ENCODE data around the gene TARS1. TPM values are rescaled to one million over a fixed set of nuclear protein-coding genes. Genes with fewer than 3 reads are reported as not detected.

TARS1 gene
- polyA plus RNA-seq, 2 of the 4 experiments (the other 2 are of a cell fraction): 287 to 398 TPM

DNA sequence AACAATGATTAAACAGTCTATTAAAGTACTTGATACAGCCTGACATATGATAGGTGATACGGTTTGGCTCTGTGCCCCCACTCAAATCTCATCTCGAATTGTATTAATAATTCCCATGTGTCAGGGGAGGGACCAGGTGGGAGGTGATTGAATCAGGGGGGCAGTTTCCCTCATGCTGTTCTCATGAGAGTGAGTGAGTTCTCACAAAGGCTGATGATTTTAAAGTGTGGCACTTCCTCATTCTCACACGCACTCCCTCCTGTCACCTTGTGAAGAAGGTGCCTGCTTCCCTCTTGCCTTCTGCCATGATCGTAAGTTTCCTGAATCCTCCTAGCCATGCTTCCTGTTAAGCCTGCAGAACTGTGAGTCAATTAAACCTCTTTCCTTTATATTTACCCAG, 40.1 kb upstream of the TARS1 start:
- Histone ChIP-seq H3K4me3 (no peak overlapping the region), H3K9me3 (no peaks in the 10 kb centered on the region), H3K27ac (peak overlapping the region; percentile 61 to 66; a peak in 5 of 6 replicates), H3K4me1 (peaks cover 27% of the 10 kb centered on the region), H3K4me2 (peak overlapping the region; percentile 19; the same call in 1 of the 3 replicates)
- DNase-seq (ENCODE audit: low read depth in 1 of 2, low spot score in 1 of 2) (no peak), FAIRE-seq (no peak), ATAC-seq (no peak)
- WGBS (ENCODE audit: missing lambda C conversion rate): 61% methylated on average over 4 of the region's 4 CpGs
- no peak for TF ChIP-seq CHD2 (IDR thresholded peaks at IDR 0.05; ENCODE audit: low read length, partially characterized antibody)
- TF ChIP-seq ZSCAN20 (CRISPR knock-in tag; IDR thresholded peaks at IDR 0.05): no peak
- no peak for TF ChIP-seq RAD21 (conservative IDR thresholded peaks at IDR 0.05 in 1 of 2, IDR thresholded peaks at IDR 0.05 in 1 of 2)
- ChIA-PET CTCF (interaction anchor here (0.6 kb wide), 1 partner anchor 820 kb away, joined by 3 read pairs; no protein-coding TSS in a partner anchor), POLR2A (no interaction called here)

DNA sequence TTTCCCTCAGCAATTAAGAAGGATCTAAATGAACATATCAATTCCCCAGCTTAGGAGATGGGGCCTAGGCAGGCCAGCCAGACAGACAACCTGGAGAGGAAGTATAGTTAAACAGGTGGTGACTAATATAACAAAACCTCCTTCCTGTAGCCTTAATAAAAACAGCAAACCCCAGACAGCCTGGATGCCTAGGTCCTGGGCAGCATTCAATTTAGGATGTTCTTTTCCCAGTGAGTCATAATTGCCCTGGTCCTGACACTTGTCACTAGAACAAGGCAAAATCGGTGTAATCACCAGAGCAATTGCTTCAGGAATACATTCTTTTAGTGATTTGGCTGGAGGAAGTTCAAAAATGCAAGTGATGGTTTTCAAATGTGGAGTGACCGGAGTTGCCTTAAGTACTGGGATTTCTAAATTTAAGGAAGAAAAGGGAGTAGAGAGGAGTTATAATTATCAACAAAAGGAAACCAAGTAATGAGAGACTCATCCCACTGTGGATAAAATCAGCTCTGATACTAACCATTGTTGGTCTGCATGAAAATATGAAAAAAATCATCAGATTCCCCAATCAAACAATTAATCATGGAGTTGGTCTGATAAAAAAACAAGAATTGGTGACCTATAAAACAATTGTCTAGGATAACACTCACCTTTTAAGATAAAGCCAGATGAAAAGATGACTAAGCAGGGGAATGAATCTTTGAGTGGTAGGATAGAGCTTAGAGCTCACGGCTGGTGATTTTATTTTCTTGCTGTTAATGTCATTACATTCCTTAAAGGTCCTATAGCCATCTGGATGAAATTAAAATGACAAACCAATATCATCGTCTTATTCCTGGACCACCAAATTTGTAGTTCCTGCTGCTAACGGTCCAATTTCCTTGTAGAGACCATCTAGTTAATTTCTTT, 39.0 kb upstream of the TARS1 start:
- WGBS (ENCODE audit: missing lambda C conversion rate): 29% methylated on average over 5 of the region's 5 CpGs
- DNase-seq (ENCODE audit: low read depth in 1 of 2, low spot score in 1 of 2) (peak in 1 of 2 experiments; percentile 29), ATAC-seq (peak; percentile 48 to 59; a peak in 5 of 6 replicates), FAIRE-seq (no peak)
- TF ChIP-seq JUNB (IDR thresholded peaks at IDR 0.05): peak; percentile 48
- TF ChIP-seq FOSL2 (IDR thresholded peaks at IDR 0.05): 0 out of 2 replicates have a peak, but pooled peaks have one; percentile 30
- TF ChIP-seq FOSL2 (CRISPR knock-in tag; IDR thresholded peaks at IDR 0.05): 0 out of 2 replicates have a peak, but pooled peaks have one; percentile 18
- 0 out of 5 replicates have a peak, but pooled peaks of 1 of the 2 experiments have one; percentile 22 for TF ChIP-seq EP300 (IDR thresholded peaks at IDR 0.05)
- TF ChIP-seq SREBF2 (IDR thresholded peaks at IDR 0.05): no peak
- no peak for TF ChIP-seq SMC3 (IDR thresholded peaks at IDR 0.05)
- no peak for TF ChIP-seq RAD21 (conservative IDR thresholded peaks at IDR 0.05 in 1 of 2, IDR thresholded peaks at IDR 0.05 in 1 of 2)
- TF ChIP-seq, protein P1, sequence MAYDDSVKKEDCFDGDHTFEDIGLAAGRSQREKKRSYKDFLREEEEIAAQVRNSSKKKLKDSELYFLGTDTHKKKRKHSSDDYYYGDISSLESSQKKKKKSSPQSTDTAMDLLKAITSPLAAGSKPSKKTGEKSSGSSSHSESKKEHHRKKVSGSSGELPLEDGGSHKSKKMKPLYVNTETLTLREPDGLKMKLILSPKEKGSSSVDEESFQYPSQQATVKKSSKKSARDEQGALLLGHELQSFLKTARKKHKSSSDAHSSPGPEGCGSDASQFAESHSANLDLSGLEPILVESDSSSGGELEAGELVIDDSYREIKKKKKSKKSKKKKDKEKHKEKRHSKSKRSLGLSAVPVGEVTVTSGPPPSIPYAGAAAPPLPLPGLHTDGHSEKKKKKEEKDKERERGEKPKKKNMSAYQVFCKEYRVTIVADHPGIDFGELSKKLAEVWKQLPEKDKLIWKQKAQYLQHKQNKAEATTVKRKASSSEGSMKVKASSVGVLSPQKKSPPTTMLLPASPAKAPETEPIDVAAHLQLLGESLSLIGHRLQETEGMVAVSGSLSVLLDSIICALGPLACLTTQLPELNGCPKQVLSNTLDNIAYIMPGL (CRISPR knock-in tag; IDR thresholded peaks at IDR 0.05; ENCODE audit: borderline replicate concordance): no peak
- Histone ChIP-seq H3K27ac (peak overlapping the region; percentile 61 to 83), H3K4me2 (peak overlapping the region; percentile 19), H3K4me3 (no peak overlapping the region), H3K9me3 (no peaks in the 10 kb centered on the region), H3K4me1 (peaks cover 27% of the 10 kb centered on the region)
- ChIA-PET CTCF (interaction anchor here (0.6 kb wide), 1 partner anchor 22 kb away, joined by 3 read pairs; no protein-coding TSS in a partner anchor), POLR2A (no interaction called here)

DNA sequence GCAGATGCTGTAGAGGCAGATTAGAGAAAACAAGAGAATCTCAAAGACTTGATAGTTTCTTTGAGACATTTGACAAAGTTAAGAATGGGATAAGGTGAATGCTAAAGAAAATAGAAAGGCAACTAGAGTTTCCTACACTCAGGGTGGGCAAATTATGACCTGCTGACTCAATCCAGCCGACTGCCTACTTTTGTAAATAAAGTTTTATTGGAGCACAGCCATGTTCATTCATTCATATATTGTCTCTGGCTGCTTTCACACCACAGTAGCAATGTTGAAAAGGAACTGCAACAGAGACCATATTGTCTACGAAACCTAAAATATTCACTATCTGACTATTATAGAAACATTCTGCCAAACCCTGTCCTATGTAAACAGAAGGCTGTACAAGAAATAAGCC, 37.6 kb upstream of the TARS1 start:
- WGBS (ENCODE audit: missing lambda C conversion rate): 47% methylated on average over 2 of the region's 2 CpGs
- DNase-seq (ENCODE audit: low read depth in 1 of 2, low spot score in 1 of 2) (no peak), ATAC-seq (no peak), FAIRE-seq (no peak)
- Histone ChIP-seq H3K27ac (no peak overlapping the region), H3K4me2 (no peak overlapping the region), H3K4me3 (no peak overlapping the region), H3K9me3 (no peaks in the 10 kb centered on the region), H3K4me1 (peaks cover 27% of the 10 kb centered on the region)
- TF ChIP-seq RFX5 (IDR thresholded peaks at IDR 0.05): no peak
- TF ChIP-seq MAZ (IDR thresholded peaks at IDR 0.05; ENCODE audit: borderline replicate concordance, low read depth, low read length): no peak
- TF ChIP-seq, protein P2, sequence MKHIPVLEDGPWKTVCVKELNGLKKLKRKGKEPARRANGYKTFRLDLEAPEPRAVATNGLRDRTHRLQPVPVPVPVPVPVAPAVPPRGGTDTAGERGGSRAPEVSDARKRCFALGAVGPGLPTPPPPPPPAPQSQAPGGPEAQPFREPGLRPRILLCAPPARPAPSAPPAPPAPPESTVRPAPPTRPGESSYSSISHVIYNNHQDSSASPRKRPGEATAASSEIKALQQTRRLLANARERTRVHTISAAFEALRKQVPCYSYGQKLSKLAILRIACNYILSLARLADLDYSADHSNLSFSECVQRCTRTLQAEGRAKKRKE (CRISPR knock-in tag; IDR thresholded peaks at IDR 0.05; ENCODE audit: low read depth): no peak
- TF ChIP-seq HEYL (CRISPR knock-in tag; IDR thresholded peaks at IDR 0.05): no peak
- TF ChIP-seq EHMT2 (IDR thresholded peaks at IDR 0.05; ENCODE audit: low read depth): no peak
- no peak for TF ChIP-seq FOXS1 (CRISPR knock-in tag; IDR thresholded peaks at IDR 0.05)
- TF ChIP-seq, protein P3, sequence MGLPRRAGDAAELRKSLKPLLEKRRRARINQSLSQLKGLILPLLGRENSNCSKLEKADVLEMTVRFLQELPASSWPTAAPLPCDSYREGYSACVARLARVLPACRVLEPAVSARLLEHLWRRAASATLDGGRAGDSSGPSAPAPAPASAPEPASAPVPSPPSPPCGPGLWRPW (IDR thresholded peaks at IDR 0.05): no peak
- no peak for TF ChIP-seq RAD21 (conservative IDR thresholded peaks at IDR 0.05 in 1 of 2, IDR thresholded peaks at IDR 0.05 in 1 of 2)
- TF ChIP-seq HOXA7 (CRISPR knock-in tag; IDR thresholded peaks at IDR 0.05): no peak
- no peak for TF ChIP-seq KDM5A (IDR thresholded peaks at IDR 0.05)
- TF ChIP-seq NPAS2 (CRISPR knock-in tag; IDR thresholded peaks at IDR 0.05; ENCODE audit: borderline replicate concordance): no peak
- TF ChIP-seq BHLHE40 (IDR thresholded peaks at IDR 0.05; ENCODE audit: low read depth, low read length): no peak
- no peak for TF ChIP-seq EHF (CRISPR knock-in tag; IDR thresholded peaks at IDR 0.05)
- TF ChIP-seq NFE2L2 (conservative IDR thresholded peaks at IDR 0.05; ENCODE audit: low read length): no peak
- TF ChIP-seq HOXB13 (CRISPR knock-in tag; IDR thresholded peaks at IDR 0.05; ENCODE audit: low read depth): no peak
- TF ChIP-seq, protein P4, sequence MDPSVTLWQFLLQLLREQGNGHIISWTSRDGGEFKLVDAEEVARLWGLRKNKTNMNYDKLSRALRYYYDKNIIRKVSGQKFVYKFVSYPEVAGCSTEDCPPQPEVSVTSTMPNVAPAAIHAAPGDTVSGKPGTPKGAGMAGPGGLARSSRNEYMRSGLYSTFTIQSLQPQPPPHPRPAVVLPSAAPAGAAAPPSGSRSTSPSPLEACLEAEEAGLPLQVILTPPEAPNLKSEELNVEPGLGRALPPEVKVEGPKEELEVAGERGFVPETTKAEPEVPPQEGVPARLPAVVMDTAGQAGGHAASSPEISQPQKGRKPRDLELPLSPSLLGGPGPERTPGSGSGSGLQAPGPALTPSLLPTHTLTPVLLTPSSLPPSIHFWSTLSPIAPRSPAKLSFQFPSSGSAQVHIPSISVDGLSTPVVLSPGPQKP (IDR thresholded peaks at IDR 0.05; ENCODE audit: low read depth, low read length): no peak
- CTCF ChIA-PET: no interaction called here
- POLR2A ChIA-PET: no interaction called here

Data from A549 (cell line).